ENCODE results near the gene AWAT1.
"Not testable (repeated sequence)": the region's sequence is repeated elsewhere in the genome, so short reads cannot be mapped to it uniquely, and the experiment has no call there.

AWAT1 gene

GRCh38 chrX:70260104-70260503 lies 25.6 kb downstream of the AWAT1 start, which contains the start of gene P2RY4:
Gene P2RY4 (minus strand): TSS chrX:70260204. CDS start chrX:70259624, 580 bp downstream.
- in situ Hi-C loops (cut with HindIII; ENCODE audit: low sequenced_read_pairs) = no loop called here

- in situ Hi-C loops (cut with HindIII; ENCODE audit: low sequenced_read_pairs) = no loop called here
These were observed 28.6 kb downstream of the AWAT1 start for GRCh38 chrX:70262952-70263567.

DNA sequence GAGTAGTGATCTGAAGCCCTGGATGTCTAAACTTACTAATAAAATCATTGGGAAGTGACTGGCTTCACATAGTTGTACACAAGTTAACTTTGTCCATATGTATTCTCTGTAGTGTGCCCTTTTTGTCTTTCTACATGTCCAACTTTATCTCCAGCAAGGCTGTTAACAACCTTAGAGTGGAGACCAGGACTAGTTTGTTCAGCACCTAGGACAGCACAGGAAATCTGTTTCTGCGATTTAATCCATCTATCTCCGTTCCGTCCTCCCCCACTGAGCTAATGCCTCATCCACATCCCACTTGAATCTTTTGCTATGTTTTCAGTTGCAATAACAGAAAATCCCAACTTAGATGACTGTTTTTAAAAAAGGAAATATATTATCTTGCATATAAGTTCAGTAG lies 30.3 kb downstream of the AWAT1 start:
- in situ Hi-C loops (cut with HindIII; ENCODE audit: low sequenced_read_pairs) = no loop called here

DNA sequence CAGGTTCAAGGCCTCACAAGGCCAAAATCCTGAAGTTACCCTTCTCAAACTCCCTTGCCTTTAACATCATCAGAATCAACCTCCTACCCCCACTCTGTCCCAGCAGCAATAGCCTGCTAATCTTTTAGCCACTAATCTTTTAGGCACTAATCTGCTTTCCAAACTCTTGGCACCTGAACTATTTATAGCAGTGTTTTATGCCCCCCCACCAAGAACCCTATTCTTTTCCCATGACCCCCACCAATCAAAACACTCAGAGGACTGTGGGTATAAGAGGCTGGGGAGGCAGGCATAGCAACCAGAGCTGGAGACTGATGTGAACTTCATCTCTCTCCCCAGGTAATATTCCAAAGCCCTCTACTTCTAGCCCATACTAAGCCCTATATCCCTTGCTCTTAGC lies 33.6 kb downstream of the AWAT1 start, which contains the start of gene ARR3:
ARR3 (plus strand) TSS at position 301 of the 400 bp plus-strand sequence. CDS start 1,052 bp downstream, outside the sequence.
- in situ Hi-C loops (cut with HindIII; ENCODE audit: low sequenced_read_pairs) = no loop called here

DNA sequence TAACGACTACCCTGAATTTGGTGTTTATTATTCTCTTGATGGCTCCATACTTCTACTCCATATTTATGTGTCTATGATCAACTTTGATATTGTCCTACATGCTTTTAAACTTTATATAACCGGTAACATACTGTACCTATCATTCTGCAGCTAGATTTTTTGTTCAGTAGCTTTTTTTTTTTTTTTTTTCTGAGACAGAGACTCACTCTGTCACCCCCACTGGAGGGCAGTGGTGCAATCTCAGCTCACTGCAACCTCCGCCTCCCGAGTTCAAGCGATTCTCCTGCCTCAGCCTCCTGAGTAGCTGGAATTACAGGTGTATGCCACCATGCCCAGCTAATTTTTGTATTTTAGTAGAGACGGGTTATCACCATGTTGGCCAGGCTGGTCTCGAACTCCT lies 39.6 kb downstream of the AWAT1 start:
- in situ Hi-C loops (cut with HindIII; ENCODE audit: low sequenced_read_pairs) = not testable (repeated sequence)

DNA sequence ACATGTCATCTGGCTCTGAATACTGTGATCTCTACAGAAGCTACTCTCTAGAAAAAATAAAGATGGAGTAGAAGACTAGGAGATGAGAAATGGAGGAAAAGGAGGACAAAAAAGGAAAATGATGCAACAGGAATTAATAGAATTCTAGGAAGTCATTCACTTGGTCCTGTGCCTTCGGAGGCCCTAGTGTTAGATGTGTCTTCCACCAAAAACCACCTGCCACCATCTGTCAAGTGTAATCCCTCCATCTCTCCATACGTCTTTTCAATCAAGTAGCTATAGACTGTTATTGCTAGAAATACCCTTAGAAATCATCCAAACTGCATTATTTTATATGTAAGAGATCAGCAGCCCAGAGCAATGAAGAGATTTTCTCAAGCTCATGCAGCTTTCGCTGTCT lies 44.6 kb downstream of the AWAT1 start:
- in situ Hi-C loops (cut with HindIII; ENCODE audit: low sequenced_read_pairs) = no loop called here

- in situ Hi-C loops (cut with HindIII; ENCODE audit: low sequenced_read_pairs) = no loop called here
These were observed 46.1 kb downstream of the AWAT1 start for GRCh38 chrX:70280573-70280972.

- in situ Hi-C loops (cut with HindIII; ENCODE audit: low sequenced_read_pairs) = no loop called here
These were observed 47.5 kb downstream of the AWAT1 start, which contains the start of gene RAB41 for GRCh38 chrX:70281951-70282350. Gene RAB41 (plus strand): TSS chrX:70282172. CDS start chrX:70282218, 46 bp downstream.

DNA sequence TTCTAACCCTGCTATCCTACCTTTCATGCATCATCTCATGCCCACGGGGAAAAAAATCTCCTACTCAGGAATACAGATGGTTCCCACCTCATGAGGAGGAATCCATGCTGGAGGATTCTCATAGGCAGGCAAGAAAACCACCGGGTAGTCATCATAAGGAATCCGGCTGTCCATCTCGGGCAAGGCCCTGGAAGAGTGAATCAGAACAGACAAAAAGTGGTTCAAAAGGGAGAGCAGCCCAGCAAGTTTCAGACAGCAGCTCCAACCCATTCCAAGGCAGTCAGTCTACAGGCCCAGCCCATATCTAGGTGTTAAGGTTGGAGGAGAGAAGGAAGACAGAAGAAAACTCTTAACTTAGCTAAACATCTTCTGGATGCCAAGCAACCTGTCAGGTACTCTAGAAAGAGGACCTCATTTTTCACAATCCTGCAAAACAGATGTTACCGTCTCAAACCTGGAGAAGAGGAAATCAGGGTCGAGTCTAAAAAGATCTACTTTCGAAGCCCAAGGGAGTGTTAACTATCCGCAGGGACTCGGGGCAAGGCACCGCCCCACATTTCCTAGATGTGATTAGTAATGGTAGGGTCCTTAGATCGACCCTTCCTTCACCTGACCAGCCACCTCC lies 54.8 kb downstream of the AWAT1 start:
- in situ Hi-C loops (cut with HindIII; ENCODE audit: low sequenced_read_pairs) = no loop called here

Data from endothelial cell of hepatic sinusoid (primary cell).